H54 (cell line): ENCODE data around the gene ZFYVE26.
"Not testable (repeated sequence)": the region's sequence is repeated elsewhere in the genome, so short reads cannot be mapped to it uniquely, and the experiment has no call there.

ENCODE experiments used
- DNase-seq: peaks from one replicate; pipeline ENCODE4 v3.0.0; 2011; ENCODE audit warnings: low spot score, mixed read lengths; ENCODE audit not compliant: insufficient read length
- FAIRE-seq: peaks from 3 replicates; lab custom pipeline; 2011; peaks lifted over from hg19 to GRCh38; lab: Jason Lieb, UNC
- POLR2A ChIP-seq: IDR thresholded peaks from 2 replicates; pipeline ENCODE4 v1.6.1; 2011; ENCODE audit warnings: low read depth, mild to moderate bottlenecking, low read length

Gene ZFYVE26

GRCh38 chr14:67725171-67725570 lies 91.2 kb downstream of the ZFYVE26 start:
- no peak for TF ChIP-seq POLR2A
- no peak for FAIRE-seq
- no peak for DNase-seq

- DNase-seq (no peak), FAIRE-seq (no peak)
- no peak for TF ChIP-seq POLR2A
These were observed 94.1 kb downstream of the ZFYVE26 start for GRCh38 chr14:67722293-67722692.

GRCh38 chr14:67721875-67722274 lies 94.5 kb downstream of the ZFYVE26 start:
- DNase-seq: no peak
- no peak for TF ChIP-seq POLR2A
- no peak for FAIRE-seq

GRCh38 chr14:67719866-67720265 lies 96.5 kb downstream of the ZFYVE26 start:
- no peak for DNase-seq
- no peak for TF ChIP-seq POLR2A

GRCh38 chr14:67719385-67719784 lies 97.0 kb downstream of the ZFYVE26 start:
- not testable (repeated sequence) for FAIRE-seq

More at GRCh38 chr14:67719866-67720265, 96.5 kb downstream of the ZFYVE26 start:
- FAIRE-seq: no peak

GRCh38 chr14:67718265-67718664 lies 98.1 kb downstream of the ZFYVE26 start:
- no peak for DNase-seq
- TF ChIP-seq POLR2A: no peak
- FAIRE-seq: no peak

More at GRCh38 chr14:67719385-67719784, 97.0 kb downstream of the ZFYVE26 start:
- not testable (repeated sequence) for DNase-seq

GRCh38 chr14:67717048-67717447 lies 99.3 kb downstream of the ZFYVE26 start:
- DNase-seq (no peak), FAIRE-seq (no peak)

GRCh38 chr14:67710209-67710608 lies 106.2 kb downstream of the ZFYVE26 start:
- no peak for TF ChIP-seq POLR2A
- FAIRE-seq: no peak

More at GRCh38 chr14:67717048-67717447, 99.3 kb downstream of the ZFYVE26 start:
- no peak for TF ChIP-seq POLR2A

GRCh38 chr14:67709796-67710195 lies 106.6 kb downstream of the ZFYVE26 start:
- FAIRE-seq: not testable (repeated sequence)

More at GRCh38 chr14:67710209-67710608, 106.2 kb downstream of the ZFYVE26 start:
- no peak for DNase-seq

GRCh38 chr14:67709346-67709745 lies 107.0 kb downstream of the ZFYVE26 start:
- FAIRE-seq, DNase-seq: not testable (repeated sequence)

More at GRCh38 chr14:67709796-67710195, 106.6 kb downstream of the ZFYVE26 start:
- not testable (repeated sequence) for DNase-seq

GRCh38 chr14:67705211-67705610 lies 111.2 kb downstream of the ZFYVE26 start:
- FAIRE-seq: no peak
- no peak for DNase-seq

GRCh38 chr14:67704484-67705089 lies 111.8 kb downstream of the ZFYVE26 start:
- no peak for TF ChIP-seq POLR2A
- DNase-seq (peak; percentile 6), FAIRE-seq (peak; percentile 91)

More at GRCh38 chr14:67705211-67705610, 111.2 kb downstream of the ZFYVE26 start:
- no peak for TF ChIP-seq POLR2A

GRCh38 chr14:67703997-67704396 lies 112.4 kb downstream of the ZFYVE26 start:
- no peak for TF ChIP-seq POLR2A
- FAIRE-seq: no peak
- no peak for DNase-seq

- FAIRE-seq, DNase-seq: not testable (repeated sequence)
These were observed 114.9 kb downstream of the ZFYVE26 start, which contains the start of gene RDH12 for GRCh38 chr14:67701492-67701891. Gene RDH12, plus strand, starts transcription at chr14:67701886. Its CDS starts 20,757 bp downstream, at chr14:67722643.

- no peak for TF ChIP-seq POLR2A
- FAIRE-seq (no peak), DNase-seq (no peak)
These were observed 118.2 kb downstream of the ZFYVE26 start for GRCh38 chr14:67698179-67698578.

GRCh38 chr14:67697006-67697405 lies 119.4 kb downstream of the ZFYVE26 start:
- no peak for TF ChIP-seq POLR2A
- FAIRE-seq (no peak), DNase-seq (no peak)
